Measurements from ENCODE around the gene CCDC141. TPM values are rescaled to one million over a fixed set of nuclear protein-coding genes. Genes with fewer than 3 reads are reported as not detected.

The CCDC141 gene
- total RNA-seq, 1 donor, result not detected

- H4K20me1 ChIP-seq (ENCODE audit: insufficient read depth, low read length), result no peaks in the 10 kb centered on the region
- H3K4me1 ChIP-seq (ENCODE audit: insufficient read depth, low read length), result no peaks in the 10 kb centered on the region
- no peak for TF ChIP-seq CTCF (IDR thresholded peaks at IDR 0.05; ENCODE audit: extremely low read depth, low read depth, low read length)
- H3K79me2 ChIP-seq (ENCODE audit: insufficient read depth, low read length), result no peaks in the 10 kb centered on the region
- no peak within 1 kb of the TSS for H3K27ac ChIP-seq (ENCODE audit: low read depth, low read length)
- no peak within 1 kb of the TSS for H3K4me3 ChIP-seq (ENCODE audit: insufficient read depth, low read length)
- no peaks in the 10 kb centered on the region for H3K9me3 ChIP-seq (ENCODE audit: low read depth, low read length)
- no peak for DNase-seq (ENCODE audit: insufficient read length, low spot score, missing footprints)
- H3K4me2 ChIP-seq (ENCODE audit: insufficient read depth, low read length), result no peak within 1 kb of the TSS
- no peak within 1 kb of the TSS for H2AFZ ChIP-seq (ENCODE audit: low read length)
- H3K36me3 ChIP-seq (ENCODE audit: insufficient read depth, low read length), result no peaks in the 10 kb centered on the region
- H3K27me3 ChIP-seq (ENCODE audit: insufficient read depth, low read length), result no peaks in the 10 kb centered on the region
These were observed 242.5 kb downstream of the CCDC141 start, which contains the start of gene TTN for GRCh38 chr2:178807227-178808008. Gene TTN, minus strand, starts transcription at chr2:178807423. Its CDS starts 2,781 bp downstream, at chr2:178804642.

GRCh38 chr2:178806543-178806942, 243.4 kb downstream of the CCDC141 start:
- no peaks in the 10 kb centered on the region for H4K20me1 ChIP-seq (ENCODE audit: insufficient read depth, low read length)
- no peak overlapping the region for H2AFZ ChIP-seq (ENCODE audit: low read length)
- DNase-seq (ENCODE audit: insufficient read length, low spot score, missing footprints), result no peak
- H3K27ac ChIP-seq (ENCODE audit: low read depth, low read length), result no peak overlapping the region
- no peaks in the 10 kb centered on the region for H3K27me3 ChIP-seq (ENCODE audit: insufficient read depth, low read length)
- no peaks in the 10 kb centered on the region for H3K79me2 ChIP-seq (ENCODE audit: insufficient read depth, low read length)
- no peak overlapping the region for H3K4me3 ChIP-seq (ENCODE audit: insufficient read depth, low read length)
- H3K4me2 ChIP-seq (ENCODE audit: insufficient read depth, low read length), result no peak overlapping the region
- no peak for TF ChIP-seq CTCF (IDR thresholded peaks at IDR 0.05; ENCODE audit: extremely low read depth, low read depth, low read length)
- no peaks in the 10 kb centered on the region for H3K9me3 ChIP-seq (ENCODE audit: low read depth, low read length)
- no peaks in the 10 kb centered on the region for H3K4me1 ChIP-seq (ENCODE audit: insufficient read depth, low read length)
- H3K36me3 ChIP-seq (ENCODE audit: insufficient read depth, low read length), result no peaks in the 10 kb centered on the region

GRCh38 chr2:178805457-178805856, 244.5 kb downstream of the CCDC141 start:
- H3K4me2 ChIP-seq (ENCODE audit: insufficient read depth, low read length), result no peak overlapping the region
- no peak overlapping the region for H3K27ac ChIP-seq (ENCODE audit: low read depth, low read length)
- H3K36me3 ChIP-seq (ENCODE audit: insufficient read depth, low read length), result no peaks in the 10 kb centered on the region
- no peak overlapping the region for H3K4me3 ChIP-seq (ENCODE audit: insufficient read depth, low read length)
- TF ChIP-seq CTCF (IDR thresholded peaks at IDR 0.05; ENCODE audit: extremely low read depth, low read depth, low read length), result no peak
- no peaks in the 10 kb centered on the region for H3K79me2 ChIP-seq (ENCODE audit: insufficient read depth, low read length)
- no peaks in the 10 kb centered on the region for H3K4me1 ChIP-seq (ENCODE audit: insufficient read depth, low read length)
- no peak overlapping the region for H2AFZ ChIP-seq (ENCODE audit: low read length)
- no peaks in the 10 kb centered on the region for H4K20me1 ChIP-seq (ENCODE audit: insufficient read depth, low read length)
- no peak for DNase-seq (ENCODE audit: insufficient read length, low spot score, missing footprints)
- no peaks in the 10 kb centered on the region for H3K27me3 ChIP-seq (ENCODE audit: insufficient read depth, low read length)
- no peaks in the 10 kb centered on the region for H3K9me3 ChIP-seq (ENCODE audit: low read depth, low read length)

- H3K4me2 ChIP-seq (ENCODE audit: insufficient read depth, low read length), result peak overlapping the region; percentile 80
- H3K27ac ChIP-seq (ENCODE audit: low read depth, low read length), result no peak overlapping the region
- H2AFZ ChIP-seq (ENCODE audit: low read length), result peak overlapping the region; percentile 83
- no peaks in the 10 kb centered on the region for H3K4me1 ChIP-seq (ENCODE audit: insufficient read depth, low read length)
- H3K9me3 ChIP-seq (ENCODE audit: low read depth, low read length), result no peaks in the 10 kb centered on the region
- DNase-seq (ENCODE audit: insufficient read length, low spot score, missing footprints), result peak; percentile 72
- H3K4me3 ChIP-seq (ENCODE audit: insufficient read depth, low read length), result peak overlapping the region; percentile 63
- H4K20me1 ChIP-seq (ENCODE audit: insufficient read depth, low read length), result no peaks in the 10 kb centered on the region
- no peaks in the 10 kb centered on the region for H3K36me3 ChIP-seq (ENCODE audit: insufficient read depth, low read length)
- no peaks in the 10 kb centered on the region for H3K79me2 ChIP-seq (ENCODE audit: insufficient read depth, low read length)
- TF ChIP-seq CTCF (IDR thresholded peaks at IDR 0.05; ENCODE audit: extremely low read depth, low read depth, low read length), result peak; percentile 59
- H3K27me3 ChIP-seq (ENCODE audit: insufficient read depth, low read length), result no peaks in the 10 kb centered on the region
These were observed 245.1 kb downstream of the CCDC141 start for GRCh38 chr2:178804791-178805190.
